Measurements from ENCODE around the gene ADGRA3.

The ADGRA3 gene

GRCh38 chr4:22458098-22458497 lies 57.8 kb downstream of the ADGRA3 start:
- no peak for DNase-seq (ENCODE audit: extremely low read depth, low read depth)

GRCh38 chr4:22457348-22457747 lies 58.5 kb downstream of the ADGRA3 start:
- no peak for TF ChIP-seq CTCF (IDR thresholded peaks at IDR 0.05; ENCODE audit: low read depth, low read length)
- no peak for DNase-seq (ENCODE audit: extremely low read depth, low read depth)

More at GRCh38 chr4:22458098-22458497, 57.8 kb downstream of the ADGRA3 start:
- no peak for TF ChIP-seq CTCF (IDR thresholded peaks at IDR 0.05; ENCODE audit: low read depth, low read length)

GRCh38 chr4:22456291-22456690 lies 59.6 kb downstream of the ADGRA3 start:
- no peak for DNase-seq (ENCODE audit: extremely low read depth, low read depth)
- no peak for TF ChIP-seq CTCF (IDR thresholded peaks at IDR 0.05; ENCODE audit: low read depth, low read length)

GRCh38 chr4:22454955-22455354 lies 60.9 kb downstream of the ADGRA3 start:
- no peak for DNase-seq (ENCODE audit: extremely low read depth, low read depth)
- no peak for TF ChIP-seq CTCF (IDR thresholded peaks at IDR 0.05; ENCODE audit: low read depth, low read length)

GRCh38 chr4:22454216-22454838 lies 61.5 kb downstream of the ADGRA3 start:
- no peak for TF ChIP-seq CTCF (IDR thresholded peaks at IDR 0.05; ENCODE audit: low read depth, low read length)
- no peak for DNase-seq (ENCODE audit: extremely low read depth, low read depth)

GRCh38 chr4:22444813-22445212 lies 71.1 kb downstream of the ADGRA3 start:
- no peak for TF ChIP-seq CTCF (IDR thresholded peaks at IDR 0.05; ENCODE audit: low read depth, low read length)
- no peak for DNase-seq (ENCODE audit: extremely low read depth, low read depth)

GRCh38 chr4:22442956-22443355 lies 72.9 kb downstream of the ADGRA3 start:
- no peak for DNase-seq (ENCODE audit: extremely low read depth, low read depth)
- TF ChIP-seq CTCF (IDR thresholded peaks at IDR 0.05; ENCODE audit: low read depth, low read length): no peak
